Measurements from ENCODE around the gene TBCK. TPM values are rescaled to one million over a fixed set of nuclear protein-coding genes. Genes with fewer than 3 reads are reported as not detected.
"Not testable (repeated sequence)": the region's sequence is repeated elsewhere in the genome, so short reads cannot be mapped to it uniquely, and the experiment has no call there.

The TBCK gene
- polyA plus RNA-seq, 1 donor: 22.3 TPM

- no peak for DNase-seq
Observed at GRCh38 chr4:106210021-106210420, 106.0 kb downstream of the TBCK start.

DNA sequence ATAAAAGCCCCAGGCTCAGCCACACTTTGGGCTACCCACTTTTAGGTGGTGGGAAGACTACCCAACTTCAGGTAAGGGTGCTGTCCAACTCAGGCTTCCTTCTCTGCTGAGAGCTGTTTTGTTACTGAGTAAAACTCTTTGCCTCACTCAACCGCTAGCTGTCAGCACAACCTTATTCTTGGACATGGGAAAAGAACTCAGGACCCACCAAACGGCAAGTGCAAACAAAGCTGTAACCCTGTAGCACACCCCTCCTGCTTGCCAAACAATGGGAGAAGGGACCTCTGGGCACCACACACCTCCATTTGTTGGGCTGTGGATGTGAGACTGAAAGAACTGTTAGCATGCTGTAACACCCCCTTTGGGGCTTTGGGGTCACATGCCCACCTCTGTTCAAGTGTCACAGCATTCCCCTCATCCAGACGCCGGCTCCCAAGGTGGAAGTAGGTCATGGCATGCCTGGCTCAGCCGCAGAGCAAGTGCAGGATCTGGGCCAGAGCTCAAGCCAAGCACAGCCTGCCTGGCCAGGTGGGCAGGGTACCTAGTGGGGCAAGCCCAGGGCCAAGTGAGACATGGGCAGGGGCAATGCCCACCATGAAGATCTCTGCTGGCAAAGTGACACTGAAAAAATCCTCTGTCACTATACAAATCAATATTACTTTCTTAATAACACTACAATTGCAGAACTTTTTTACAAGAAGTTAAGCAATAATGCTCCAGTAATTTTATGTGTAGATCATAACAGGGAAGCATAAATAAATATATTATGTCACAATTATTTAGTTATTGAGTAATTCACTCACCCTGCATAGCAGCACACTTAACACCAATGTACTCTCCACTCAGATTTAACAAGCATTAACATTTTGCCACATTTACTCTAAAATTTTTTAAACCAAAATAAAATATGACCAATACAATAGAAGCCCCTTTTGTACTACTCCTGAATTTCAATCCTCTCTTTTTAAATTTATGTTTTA, 107.2 kb downstream of the TBCK start:
- DNase-seq: no peak

DNA sequence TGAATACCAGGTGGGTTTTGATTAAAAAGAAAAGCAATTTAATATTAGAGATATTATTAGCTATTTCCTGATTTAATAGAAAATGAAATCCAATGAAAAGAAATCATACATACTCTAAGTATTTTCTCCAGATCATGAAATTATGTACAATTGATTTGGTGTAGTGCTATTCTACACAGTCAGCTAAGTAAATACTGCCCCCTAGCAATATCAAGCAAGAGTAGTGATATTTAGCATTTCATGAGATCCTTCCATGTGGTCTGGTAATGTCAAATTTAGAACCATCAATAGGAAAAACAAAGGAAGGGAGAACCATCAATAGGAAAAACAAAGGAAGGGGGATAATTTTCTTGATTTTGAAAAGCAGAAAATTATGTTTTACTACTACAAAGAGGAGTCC, 114.6 kb downstream of the TBCK start:
- DNase-seq: no peak

DNA sequence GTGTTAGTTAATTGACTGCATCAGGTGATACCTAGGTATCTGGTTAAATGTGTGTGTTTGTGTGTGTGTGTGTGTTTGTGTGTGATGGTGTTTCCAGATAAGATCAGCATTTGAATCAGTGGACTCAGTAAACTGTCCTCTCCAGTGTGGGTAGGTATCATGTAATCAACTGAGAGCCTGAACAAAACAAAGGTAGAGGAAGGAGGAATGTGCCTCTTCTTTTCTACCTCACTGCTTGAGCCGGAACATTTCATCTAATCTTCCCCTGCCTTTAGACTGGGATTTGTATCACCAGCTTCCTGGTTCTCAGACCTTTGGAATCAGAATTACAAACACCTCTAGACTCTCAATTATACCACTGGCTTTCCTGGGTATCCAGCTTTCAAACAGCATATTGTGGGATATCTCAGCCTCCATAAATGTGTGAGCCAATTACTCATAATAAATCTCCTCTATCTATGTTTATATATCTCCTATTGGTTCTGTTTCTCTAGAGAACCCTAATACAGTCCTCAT, 120.5 kb downstream of the TBCK start:
- DNase-seq: no peak

DNA sequence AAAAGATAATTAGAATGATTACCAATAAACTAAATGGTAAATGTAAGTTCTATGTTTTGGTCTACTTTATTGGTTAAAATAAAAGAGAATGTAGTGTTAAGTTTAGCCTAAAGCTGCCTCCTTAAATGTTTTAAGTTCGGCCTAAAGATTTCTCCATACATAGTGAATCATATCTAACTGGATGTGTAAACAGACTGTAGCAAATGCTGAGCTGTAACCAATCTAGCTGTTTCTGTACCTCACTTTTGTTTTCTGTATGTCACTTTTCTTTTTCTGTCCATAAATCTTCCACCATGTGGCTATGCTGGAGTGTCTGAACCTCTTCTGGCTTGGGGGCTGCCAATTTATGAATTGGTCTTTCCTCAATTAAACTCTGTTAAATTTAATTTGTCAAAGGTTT, 121.2 kb downstream of the TBCK start:
- no peak for DNase-seq

DNA sequence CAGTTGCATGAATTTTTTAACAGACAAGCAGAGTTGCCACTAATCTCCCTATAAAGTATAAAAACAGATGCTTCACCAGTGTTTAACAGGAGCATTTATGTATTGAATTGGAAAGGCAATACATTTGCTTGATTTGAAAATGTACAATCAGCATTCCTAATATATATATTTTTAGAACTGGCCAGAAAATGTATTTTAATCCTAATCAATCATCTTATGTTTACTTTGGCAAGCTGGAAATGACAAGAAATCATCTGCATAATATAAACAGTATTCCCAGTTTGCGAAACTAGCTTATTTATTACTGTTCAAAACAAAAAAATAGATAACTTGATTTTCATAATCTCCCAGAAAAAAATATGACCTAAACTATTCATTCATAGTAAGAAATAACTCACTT, 123.9 kb downstream of the TBCK start:
- DNase-seq: no peak

GRCh38 chr4:106186201-106186600, 129.8 kb downstream of the TBCK start:
- no peak for DNase-seq

DNA sequence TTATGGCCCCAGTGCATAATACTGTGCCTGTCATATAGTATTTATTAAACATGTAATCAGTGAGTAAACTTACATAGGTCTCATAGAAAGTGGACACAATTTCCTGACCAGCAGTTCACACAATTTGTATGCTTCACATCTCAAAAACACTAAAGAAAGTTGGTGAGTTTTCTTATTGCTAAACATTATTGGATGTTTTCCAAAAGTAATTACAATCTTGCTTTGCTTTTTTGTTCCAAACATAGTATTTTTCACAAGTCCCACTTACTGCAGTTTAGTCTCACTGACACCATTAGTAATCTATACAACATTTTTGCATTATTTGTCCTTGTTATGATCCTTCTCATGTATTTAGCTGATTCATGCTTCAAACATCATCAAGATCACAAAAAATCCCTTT, 132.5 kb downstream of the TBCK start:
- no peak for DNase-seq

DNA sequence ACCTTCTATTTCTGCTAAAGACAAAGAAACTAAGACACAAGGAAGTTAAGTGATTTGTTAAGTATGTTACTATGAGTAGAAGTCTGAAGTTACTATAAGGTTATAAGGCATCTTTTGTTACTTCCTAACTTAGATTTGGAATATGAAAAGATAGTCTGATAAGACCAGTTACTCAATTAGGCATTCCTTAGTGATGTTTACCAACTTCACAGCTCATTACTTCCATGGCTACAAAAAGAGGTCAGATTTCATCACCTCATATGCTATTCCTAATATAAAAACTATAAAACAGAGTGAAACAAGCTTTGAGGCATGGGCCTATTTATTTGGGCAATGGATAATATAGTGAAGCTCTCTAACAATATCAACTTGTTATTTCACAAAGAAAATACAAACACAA, 143.1 kb downstream of the TBCK start:
- no peak for DNase-seq

DNA sequence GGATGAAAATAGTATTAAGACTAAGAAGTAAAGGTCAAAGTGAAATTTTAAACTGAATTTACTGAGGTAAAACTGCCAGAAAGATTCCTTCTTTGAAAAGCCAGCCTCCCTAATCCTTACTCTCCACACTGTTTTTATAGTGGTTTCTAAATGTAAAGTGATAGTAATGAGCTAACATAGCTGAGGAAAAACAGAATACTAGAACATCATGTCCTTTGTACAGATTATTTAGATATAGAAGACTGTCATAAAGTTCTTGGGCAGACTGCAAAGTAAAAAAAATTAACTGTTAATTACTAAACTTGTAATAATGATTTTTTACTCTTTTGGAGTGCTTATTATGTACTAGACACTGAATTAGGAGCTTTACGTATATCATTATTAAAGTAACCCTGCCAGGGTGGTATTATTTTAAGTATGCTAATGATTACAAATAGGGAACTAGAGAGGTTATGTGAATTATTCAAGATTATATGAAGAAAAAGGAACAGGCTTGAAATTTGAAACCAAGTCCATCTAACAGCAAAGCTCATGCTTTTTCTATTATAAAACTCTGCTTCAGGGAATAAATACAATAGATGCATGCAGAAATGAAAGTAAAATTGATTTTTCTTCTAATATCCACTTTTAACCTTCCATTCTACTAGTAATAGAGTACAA, 150.5 kb downstream of the TBCK start:
- no peak for DNase-seq

DNA sequence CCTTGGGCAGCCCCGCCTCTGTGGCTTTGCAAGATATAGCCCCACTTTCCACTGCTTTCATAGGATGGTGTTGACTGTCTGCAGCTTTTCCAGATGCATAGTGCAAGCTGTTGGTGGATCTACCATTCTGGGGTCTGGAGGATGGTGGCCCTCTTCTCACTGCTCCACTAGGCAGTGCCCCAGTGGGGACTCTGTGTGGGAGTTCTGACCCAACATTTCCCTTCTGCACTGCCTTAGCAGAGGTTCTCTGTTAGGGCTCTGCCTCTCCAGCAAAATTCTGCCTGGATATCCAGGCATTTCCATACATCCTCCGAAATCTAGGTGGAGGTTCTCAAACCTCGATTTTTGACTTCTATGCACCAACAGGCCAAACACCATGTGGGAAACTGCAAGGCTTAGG, 153.7 kb downstream of the TBCK start:
- DNase-seq: no peak

GRCh38 chr4:106160560-106160959, 155.4 kb downstream of the TBCK start:
- DNase-seq: peak; percentile 20

- no peak for DNase-seq
Observed at GRCh38 chr4:106149911-106150310, 166.1 kb downstream of the TBCK start.

GRCh38 chr4:106149026-106149425, 167.0 kb downstream of the TBCK start:
- no peak for DNase-seq

DNA sequence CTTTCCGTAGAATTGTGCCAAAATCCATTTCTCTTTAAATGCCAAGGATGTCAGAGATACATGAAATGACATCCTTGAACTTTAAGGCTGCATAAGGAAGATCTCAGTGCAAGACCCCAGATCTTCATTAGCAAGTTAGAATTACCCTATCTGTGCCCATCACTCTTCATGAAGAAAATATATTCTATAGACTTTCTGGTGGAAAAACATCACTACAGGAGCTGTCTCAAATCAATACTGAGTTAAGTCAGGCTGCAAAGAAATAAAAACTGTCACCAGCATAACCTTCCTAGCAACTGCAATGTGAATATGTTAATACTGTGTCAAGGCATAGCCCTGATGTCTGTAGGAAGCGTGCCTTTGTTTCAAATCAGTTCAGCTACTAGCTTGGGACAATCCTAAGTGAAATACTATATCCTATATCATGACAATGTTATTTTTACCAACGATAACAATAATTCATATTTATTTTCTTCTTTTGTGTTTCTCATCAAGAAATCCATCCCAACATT, 173.3 kb downstream of the TBCK start:
- DNase-seq: no peak

DNA sequence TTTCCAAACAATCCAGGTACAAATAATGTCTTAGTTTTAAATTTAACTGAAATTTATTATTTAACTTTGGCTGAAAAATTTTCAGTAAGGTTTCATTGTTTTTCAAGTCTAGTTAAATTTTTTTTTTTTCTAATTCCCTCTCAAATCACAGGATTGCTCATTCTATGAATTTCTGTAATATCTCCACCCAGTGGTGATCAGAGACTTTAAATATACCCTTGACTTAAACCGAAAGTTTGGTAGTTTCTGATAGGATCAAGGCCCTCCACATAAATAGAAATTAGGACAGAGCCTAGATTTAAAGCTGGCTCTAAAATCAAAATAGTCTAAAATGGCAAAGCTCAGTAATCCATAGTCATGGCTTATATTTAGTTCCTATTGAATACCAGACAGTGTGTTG, 175.4 kb downstream of the TBCK start:
- DNase-seq: no peak

DNA sequence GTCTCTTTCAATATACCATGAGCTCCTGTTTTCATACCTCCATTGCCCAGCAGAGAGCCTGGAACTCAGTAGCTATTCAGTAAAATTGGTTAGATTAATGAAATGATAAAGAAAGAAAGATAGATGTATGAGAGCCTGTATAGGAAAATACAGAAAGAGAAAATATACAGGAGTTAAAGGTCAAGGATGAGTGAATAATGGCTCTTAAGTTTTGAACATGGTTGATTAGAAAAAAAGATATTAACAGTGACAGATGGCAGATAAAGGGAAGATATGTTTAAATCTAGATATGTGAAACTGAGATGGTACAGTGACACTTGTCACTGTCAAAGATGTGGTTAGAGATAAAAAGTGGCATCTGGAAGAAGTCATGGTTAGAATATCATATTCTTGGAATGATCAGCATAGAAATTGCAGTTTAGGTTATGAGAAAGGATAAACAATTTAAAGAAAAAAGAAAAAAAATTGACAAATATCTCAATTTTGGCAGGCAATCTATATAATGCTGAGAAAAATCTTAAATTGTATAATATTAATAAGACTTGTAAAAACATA, 179.2 kb downstream of the TBCK start:
- no peak for DNase-seq

DNA sequence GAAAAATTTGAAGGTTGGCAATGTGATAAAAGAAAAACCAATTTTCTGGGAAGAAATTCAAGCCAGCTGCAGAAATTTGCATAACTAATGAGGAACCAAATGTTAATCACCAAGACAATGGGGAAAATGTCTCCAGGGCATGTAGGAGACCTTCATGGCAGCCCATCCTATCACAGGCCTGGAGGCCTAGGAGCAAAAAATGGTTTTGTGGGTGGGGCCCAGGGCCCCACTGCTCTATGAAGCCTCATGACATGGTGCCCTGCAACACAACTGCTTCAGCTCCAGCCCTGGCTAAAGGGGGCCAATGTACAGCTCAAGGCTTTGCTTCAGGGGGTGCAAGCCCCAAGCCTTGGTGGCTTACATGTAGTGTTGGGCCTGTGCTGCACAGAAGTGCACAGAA, 184.0 kb downstream of the TBCK start:
- DNase-seq: no peak

DNA sequence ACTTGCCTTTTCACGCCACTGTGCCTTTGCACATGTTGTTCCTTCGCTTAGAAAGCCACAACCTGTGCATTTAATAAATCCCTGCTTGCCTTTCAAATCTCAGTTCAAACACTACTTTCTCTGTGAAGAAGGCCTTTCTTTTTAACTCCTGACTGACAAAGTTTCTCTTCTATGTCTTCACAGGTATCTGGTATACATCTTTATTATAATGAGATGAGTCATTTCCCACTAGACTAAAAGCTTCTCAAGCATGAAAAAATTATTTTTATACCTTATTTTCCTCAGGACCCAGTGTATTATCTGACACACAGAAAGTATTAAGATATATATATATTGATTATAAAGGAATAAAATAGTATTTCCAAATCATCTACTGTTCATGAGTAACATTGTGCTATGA, 189.9 kb downstream of the TBCK start:
- no peak for DNase-seq

- not testable (repeated sequence) for DNase-seq
Observed at GRCh38 chr4:106119949-106120555, 196.0 kb downstream of the TBCK start.

DNA sequence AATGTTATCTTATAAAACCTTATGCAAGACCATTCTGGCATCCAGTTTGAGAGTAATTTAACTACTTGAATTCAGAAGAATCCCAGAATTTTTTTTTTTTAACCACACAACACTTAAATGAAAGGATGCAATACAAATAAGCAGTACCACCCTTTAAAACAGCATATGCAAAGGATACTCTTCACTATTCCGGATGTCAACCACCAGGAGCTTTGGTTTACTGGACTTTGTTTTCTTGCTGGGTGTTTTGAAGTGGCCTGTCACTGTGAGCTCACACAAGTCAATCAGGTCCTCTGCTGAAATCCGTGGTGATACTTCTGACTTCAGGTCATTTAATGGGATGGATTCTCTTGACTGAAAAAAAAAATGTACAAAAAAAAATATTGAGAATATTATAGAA, 200.0 kb downstream of the TBCK start:
- no peak for DNase-seq

GRCh38 chr4:106114270-106114669, 201.7 kb downstream of the TBCK start:
- DNase-seq: no peak

Data from hindlimb muscle (tissue), 1 donor.